TTC549 (cell line): ENCODE data around the gene BLOC1S3.

ENCODE experiments used
- FAIRE-seq: peaks from 2 replicates; lab custom pipeline; 2012; peaks lifted over from hg19 to GRCh38; lab: Jason Lieb, UNC

The BLOC1S3 gene

GRCh38 chr19:45146251-45146650 lies 32.3 kb upstream of the BLOC1S3 start:
- FAIRE-seq, result no peak

- no peak for FAIRE-seq
These were observed 31.8 kb upstream of the BLOC1S3 start for GRCh38 chr19:45146741-45147205.

DNA sequence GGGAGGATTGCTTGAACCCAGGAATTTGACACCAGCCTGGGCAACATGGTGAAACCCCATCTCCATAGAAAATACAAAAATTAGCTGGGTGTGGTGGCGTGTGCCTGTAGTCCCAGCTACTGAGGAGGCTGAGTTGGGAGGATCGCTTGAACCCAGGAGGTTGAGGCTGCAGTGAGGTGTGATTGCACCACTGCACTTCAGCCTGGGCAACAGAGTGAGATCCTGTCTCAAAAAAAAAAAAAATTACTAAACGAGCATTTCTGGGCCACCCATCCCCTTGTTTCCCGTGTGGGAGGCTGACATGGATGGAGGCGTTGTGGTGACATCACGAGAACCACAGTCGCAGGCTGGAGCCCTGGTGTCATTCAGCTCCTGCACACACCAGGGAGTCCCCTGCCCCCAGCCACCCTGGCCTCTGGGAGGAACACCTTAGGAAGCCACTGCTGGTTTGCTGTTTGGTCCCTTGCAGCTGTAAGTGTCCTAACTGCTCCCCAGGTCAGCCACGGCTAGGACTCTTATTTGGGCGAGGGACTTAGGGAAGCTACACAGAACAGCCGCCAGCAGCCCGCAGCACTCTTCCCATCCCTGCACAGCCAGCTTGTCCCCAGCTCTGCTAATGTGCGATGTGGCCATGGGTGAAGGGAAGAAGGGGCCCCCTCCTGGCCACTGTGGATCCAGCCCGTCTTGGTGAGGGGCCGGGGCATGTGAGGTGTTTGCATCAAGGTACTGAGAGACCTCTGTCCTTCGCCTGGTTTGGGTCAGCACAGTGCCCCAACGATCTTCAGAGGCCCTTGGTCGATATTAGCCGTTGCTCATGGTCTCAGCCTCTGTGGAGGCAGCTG lies 30.5 kb upstream of the BLOC1S3 start:
- no peak for FAIRE-seq

DNA sequence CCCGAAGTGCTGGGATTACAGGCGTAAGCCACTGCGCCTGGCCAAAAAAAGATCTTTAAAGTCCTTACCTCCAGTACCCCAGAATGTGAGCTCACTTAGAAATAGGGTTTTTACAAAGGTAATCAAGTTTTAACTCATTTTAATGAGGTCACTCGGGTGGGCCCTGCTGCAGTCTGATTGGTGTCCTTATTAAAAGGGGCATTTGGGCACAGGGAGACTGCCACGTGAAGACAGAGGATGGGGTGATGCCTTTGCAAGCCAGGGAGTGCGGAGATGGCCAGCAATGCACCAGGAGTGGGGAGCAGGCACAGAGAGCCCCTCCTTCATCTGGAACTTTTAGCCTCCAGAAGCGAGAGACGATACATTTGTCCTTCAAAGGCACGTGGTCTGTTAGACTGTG lies 29.5 kb upstream of the BLOC1S3 start:
- FAIRE-seq, result no peak

GRCh38 chr19:45150180-45150579 lies 28.4 kb upstream of the BLOC1S3 start:
- FAIRE-seq, result no peak

- no peak for FAIRE-seq
These were observed 27.8 kb upstream of the BLOC1S3 start for GRCh38 chr19:45150751-45151281.

GRCh38 chr19:45151320-45151719 lies 27.3 kb upstream of the BLOC1S3 start:
- FAIRE-seq, result no peak

DNA sequence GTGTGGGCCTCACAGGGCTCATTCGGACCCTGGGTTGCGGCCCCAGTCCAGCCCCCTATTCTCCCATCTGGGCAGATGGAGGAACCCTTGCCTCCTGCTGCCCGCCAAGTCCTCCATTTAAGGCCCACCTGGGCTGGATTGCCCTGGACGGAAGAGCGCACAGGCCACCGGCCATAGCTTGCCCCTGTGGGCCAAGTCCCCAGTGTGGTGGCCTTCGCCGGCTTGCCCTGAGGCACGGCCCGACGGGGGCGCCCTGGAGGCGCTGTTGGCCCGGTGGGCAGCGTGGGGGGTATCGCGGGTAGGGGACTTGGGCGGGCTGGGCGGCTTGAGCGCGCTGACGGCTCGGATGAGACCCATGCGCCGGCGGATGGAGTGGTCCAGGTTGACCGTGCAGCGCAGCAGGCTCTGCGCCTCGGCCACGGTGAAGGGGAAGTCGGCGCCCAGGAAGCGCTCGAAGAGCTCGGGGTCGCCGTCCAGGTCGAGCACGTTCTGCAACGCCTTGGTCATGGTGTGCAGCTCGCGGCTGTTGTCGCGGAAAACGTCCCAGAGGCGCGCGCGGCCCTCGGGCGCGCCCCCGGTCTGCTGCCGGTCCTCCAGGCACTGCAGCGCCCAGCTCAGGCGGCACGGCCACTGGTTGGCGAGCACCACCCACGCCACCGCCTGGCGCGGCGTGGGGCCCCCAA lies 26.6 kb upstream of the BLOC1S3 start:
- no peak for FAIRE-seq

DNA sequence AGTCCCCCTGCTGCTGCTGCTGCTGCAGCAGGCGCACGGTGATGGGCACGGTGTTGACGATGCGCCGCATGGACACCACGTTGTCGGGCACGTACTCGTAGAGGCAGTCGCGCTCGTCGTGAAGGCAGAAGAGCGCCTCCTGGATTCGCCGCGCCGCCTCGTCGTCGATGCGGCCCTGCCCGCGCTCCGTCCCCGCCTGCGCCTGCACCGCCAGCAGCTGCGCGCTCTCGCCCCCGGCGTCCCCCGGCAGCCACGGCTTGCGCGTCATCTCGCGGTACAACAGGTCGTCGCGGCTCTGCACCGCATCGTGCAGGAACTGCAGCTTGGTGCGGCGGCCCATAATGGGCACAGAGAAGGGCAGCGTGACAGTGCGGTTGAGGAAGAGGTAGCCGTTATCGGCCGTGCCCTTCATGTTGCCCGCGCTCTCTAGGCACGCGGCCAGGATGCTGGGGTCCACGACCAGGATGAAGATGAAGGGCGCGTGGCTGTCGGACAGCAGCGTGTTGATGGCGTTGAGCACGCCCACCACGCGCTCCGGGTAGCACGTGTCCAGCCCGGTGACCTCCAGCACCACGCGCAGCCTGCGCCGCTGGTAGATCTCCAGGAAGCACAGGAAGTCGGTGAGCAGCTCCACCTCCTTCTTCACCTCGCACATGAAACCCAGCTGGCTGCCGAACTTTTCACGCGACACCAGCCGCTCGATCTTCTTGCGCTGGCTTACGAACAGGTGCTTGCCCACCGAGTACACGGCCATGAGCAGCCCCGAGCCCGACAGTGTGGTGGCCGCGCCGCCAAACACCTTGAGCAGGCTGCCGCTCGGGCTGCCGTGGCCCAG lies 25.9 kb upstream of the BLOC1S3 start:
- FAIRE-seq, result no peak

- FAIRE-seq, result no peak
These were observed 25.1 kb upstream of the BLOC1S3 start for GRCh38 chr19:45153339-45154063.

DNA sequence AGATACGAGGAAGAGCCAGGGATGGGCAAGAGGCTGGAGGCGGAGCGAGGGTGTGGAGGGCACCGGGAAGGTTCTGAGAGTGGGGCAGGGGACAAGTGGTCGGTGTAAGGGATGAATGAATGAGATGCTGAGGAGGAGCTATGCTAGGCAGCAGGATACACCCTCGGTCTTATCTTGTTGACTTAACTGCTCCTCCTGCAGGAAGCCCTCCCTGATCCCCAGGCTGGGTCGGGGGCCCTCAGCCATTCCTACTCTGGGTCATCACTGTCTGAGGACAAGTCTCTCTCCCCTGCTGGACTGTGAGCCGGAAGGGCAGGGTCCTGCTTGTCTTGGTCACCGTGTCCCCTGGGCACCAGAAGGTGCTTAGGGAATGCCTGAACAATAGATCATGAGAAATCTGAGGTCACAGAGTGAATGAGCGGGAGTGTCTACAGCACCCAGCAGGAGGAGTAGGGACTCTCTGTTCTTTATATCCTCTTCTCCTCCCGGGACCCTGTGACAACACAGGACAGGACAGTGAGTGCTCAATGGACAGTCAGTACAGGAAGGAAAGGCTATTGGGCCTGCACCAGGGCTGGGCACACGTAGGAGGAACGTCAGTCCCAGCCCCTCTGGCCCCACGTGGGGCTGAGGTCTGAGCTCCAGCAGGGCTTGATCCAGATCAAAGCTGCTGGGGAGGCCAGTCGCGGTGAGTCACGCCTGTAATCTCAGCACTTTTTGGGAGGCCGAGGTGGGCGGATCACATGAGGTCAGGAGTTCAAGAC lies 24.3 kb upstream of the BLOC1S3 start:
- FAIRE-seq, result no peak

DNA sequence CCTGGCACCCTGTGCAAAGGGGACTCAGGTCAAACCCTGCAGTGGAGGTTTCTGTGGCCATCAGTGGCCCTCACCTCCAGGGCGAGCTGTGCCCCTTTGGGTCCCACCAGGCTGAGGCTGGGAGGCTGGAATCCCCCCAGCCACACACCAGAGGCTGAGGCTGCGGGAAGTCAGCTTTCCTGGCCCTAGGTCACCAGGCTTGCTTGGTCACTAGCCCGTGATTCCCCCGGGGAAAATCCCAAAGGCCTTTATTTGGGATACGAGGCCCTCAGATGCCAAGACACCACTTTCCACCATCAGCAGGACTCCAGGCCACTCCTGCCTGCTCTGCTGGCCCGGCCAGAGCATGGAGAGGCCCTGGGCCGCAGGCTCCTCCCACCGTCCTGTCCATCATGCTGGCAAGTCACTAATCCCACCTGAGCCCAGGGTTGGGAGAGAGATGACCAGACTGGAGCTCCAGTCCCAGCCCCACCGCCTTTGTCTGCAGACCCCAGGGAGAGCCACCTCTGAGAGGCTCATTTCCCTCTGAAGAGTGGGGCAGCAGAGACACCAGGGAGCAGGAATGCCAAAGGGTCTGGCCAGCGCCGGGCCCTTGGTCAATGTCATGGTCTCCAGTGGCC lies 22.5 kb upstream of the BLOC1S3 start:
- FAIRE-seq, result no peak

DNA sequence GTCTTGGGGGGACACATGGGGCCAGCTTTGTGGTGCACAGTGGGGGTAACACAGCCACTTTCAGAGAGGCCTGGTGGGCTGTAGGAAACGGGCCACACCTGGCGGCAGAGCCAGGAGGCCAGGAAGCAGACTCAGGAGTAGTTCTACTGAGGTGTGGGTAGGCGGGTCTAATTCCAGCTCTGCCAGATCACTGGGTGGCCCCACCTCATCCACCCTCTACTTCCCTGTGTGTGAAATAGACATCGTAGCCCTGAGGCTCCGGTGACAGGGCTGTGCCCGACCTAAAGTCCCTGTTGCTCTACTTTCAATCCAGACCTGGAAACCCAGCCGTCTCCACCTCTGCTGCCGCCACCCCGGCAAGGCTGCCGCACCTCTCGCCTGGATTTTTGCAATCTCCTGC lies 21.8 kb upstream of the BLOC1S3 start:
- FAIRE-seq, result no peak

GRCh38 chr19:45158503-45159209 lies 19.9 kb upstream of the BLOC1S3 start:
- no peak for FAIRE-seq

DNA sequence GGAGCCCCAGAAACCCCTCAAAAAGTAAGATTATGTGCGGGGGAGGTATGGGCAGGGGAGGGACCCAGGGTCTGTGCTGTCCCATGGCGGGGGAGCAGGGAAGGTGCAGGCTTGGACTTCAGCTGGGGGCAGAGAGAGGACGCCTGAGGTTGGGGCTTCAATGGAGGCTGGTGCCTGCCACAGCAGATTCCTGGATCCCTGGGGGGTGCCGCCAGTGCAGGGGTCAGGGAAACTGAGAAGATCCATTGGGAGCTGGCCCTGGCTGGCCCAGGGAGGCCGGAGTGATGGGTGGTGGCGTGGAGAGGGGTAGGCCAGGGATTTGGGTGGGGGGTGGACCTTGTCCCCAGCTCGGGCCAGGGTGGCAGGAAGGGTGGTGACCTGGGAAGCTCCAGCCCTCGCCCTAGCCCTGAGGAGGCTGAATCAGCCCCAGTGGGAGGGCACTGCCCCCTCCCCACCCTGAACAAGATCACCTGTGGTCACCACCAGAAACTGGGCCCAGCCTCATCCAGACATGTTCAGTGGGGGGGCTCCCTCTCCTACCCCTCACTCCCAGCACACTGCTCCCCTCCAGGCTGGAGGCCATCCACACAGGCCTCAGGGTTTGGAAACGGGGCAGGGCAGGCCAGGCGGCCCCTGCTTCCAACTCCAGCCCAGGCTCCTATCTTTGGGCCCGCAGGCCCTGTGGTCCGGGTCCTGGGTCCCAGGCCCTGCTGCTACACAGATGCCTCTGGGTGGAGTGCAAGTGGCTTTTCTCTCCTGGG lies 19.2 kb upstream of the BLOC1S3 start:
- no peak for FAIRE-seq

- FAIRE-seq, result no peak
These were observed 18.6 kb upstream of the BLOC1S3 start for GRCh38 chr19:45159971-45160324.

DNA sequence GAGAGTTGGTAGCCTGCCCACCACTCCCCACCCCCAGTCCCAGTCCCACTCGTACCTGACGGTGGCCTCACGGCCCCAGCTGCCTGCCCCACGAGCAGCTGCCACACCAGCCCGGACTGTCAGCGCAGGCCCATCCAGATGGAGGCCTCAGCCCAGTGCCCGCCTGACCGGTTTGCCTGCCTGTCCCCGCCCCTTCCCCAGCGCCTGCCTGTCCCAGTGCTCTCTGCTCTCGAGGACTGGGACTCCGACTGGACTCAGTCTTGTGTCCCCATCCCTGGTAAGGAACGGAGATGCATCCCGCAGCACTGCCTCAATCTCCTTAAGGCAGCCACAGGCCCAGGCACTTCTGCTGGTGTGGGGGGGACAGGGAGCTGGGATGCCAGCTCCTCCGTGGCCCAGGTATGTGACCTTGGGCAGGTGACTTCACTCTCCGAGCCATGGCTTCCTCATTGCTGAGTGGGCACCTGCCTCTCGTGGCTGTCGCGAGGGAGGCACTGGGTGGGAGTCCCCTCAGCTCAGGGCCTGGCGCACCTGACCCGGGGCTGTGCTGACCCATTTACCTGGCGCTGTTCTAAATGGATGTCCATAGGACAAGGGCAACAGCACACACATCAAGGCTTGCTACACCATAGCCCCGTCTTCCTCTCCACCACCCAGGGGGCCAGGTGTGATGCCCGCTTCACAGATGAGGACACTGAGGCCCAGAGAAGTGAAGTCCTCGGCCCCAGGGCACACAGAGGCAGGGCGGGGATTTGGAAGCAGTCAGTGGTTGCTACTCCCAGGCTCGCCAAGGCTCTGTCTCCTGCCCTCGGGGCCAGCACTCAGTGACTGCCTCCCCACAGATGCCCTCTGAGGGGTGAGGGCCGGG lies 17.5 kb upstream of the BLOC1S3 start, which contains the start of gene NKPD1:
TSS of gene NKPD1 (minus strand) at position 113 of the 868 bp plus-strand sequence. CDS start 832 bp downstream, outside the sequence.
- FAIRE-seq, result no peak
